Activated CD8-positive, alpha-beta memory T cell treated with anti-CD3 and anti-CD28 coated beads, Interleukin-2, amount 50 U/mL, for 1 hour (primary cell): Measurements from ENCODE around the gene PNPLA2.

Experiments
- DNase-seq: peaks from one replicate; pipeline ENCODE4 v3.0.0-alpha.2; 2020; ENCODE audit errors: extremely low read depth

PNPLA2 gene

DNA sequence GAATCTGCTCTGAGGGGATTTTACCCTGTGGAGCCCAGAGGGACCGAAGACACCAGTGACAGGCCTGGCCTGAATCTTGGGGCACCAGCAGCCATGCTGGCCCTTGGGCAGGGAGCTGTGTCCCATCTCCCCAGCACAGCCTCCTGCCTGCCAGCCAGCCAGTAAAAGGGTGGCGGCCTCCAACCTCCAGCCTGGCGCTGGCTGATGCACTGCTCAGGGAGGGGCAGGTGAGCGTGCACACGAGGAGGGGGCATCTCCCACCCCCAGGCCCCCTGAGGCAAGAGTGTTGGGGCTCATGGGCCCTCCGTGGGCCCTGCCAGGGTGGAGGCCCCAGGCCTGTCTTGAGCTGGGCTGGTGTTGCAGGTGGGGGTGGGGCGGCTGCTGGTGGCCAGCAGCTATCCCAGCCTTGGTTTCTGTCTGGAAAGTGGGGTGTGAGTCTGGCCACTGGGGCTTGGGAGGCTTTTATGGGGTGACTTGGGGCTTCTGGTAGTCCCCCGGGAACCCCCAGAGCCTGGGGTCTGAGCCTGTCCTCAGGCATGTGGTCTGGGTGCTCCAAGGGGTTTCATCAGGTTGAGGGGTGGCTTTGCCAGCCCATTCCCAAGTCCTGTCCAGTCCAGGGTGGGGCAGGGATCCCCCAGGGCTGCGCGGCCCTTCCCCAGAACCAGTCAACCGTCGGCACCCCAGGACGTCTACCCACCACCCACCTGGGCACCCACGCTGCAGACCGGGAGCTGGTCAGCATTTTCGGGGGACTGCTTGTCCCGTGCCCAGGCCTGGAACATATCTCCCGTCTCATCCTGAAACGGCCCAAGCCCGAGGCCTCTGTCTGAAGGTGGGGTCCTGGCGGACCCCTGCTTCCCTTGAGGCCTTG lies 41.8 kb downstream of the PNPLA2 start:
- no peak for DNase-seq

DNA sequence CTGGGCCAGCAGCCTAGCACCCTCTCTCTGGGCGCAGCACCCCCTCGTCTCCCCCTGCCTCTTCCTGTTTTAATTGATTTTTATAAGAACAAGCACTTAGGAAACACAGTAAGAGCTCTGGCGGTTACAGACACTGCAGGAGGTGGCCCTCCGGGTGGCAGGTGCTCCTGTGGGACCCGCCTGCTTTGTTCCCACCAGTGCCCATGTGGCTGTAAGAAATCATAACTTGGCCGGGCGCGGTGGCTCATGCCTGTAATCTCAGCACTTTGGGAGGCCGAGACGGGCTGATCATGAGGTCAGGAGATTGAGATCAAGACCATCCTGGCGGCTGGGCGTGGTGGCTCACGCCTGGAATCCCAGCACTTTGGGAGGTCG lies 42.4 kb downstream of the PNPLA2 start:
- DNase-seq = no peak

DNA sequence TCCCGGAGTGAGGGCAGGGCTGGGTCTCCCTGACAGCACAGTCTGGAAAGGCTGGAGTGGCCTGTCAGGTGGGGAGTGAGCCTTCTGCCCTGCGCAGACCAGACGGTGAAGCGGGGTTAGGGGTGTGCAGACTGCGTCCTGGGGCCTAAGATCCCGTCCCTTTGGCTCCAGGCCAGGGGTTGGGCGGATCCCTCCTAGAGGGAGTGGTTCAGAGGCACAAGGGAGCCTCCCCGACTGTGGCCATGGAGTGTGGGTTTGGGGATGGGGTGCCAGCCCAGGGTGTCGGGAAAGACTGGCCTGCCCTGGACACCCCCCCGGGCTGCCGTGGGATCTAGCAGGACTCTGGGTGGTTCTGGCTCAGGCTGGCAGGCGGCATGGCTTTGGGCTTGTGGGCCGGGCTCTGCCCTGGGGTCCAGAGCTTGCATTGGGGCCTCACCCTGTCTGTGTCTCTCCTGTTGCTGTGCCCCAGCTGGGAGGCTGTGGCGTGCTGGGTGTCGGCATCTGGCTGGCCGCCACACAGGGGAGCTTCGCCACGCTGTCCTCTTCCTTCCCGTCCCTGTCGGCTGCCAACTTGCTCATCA lies 43.5 kb downstream of the PNPLA2 start:
- no peak for DNase-seq

DNA sequence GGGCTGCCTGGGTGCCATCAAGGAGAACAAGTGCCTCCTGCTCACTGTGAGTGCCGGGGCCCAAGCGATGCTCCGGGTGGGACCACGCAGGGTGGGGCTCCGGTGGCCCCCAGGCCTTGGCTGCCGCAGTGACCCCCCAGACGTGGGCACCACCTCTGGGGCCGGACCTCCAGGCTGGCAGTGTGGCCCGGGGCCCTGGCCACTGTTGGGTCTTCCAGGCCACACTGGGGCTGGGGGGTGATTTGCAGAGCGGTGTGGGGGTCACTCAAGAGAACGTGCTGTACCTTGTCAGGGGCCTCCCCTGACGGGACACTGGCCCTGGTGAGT lies 43.9 kb downstream of the PNPLA2 start:
- DNase-seq = no peak

DNA sequence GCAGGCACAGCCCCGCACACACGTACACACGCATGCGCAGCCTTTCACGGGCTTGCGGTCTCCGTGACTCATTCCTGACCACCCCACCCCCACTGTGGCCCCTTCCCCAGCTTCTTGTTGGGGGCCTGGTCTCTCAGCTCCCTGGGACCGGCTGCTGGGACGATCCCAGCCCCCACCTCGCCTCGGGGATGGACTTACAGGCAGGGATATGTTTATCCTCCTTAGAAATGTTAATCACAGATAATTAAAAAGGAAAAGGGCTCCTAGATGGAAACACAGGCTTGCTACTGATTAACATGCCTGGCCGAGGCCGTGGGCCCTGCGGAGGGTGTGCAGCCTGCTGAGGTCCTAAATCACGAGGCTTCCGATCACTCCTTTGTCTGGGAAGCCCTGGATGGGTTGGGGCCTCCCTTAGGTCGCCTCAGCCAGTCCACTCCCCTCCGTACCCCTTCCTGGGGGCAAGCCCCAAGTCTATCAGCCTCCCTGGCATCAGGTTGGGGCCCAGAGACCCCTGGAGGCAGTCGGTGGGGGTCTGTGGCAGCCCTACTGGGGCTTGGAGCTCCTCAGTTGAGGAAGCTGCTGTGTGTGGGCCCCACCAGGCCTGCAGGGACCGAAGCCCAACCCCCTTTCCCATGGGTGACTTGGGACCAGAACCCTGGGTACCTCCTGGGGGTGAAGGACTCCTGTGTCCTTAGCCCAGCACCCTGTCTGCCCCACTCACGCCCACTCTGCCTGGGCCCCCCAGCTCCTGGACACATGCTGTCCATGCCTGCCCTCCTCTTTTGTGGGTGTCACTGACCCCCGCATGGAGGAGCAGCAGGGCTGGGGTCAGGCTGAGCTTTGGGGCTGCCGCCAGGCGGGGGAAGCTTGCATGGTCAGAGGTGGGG lies 44.6 kb downstream of the PNPLA2 start:
- DNase-seq = no peak

DNA sequence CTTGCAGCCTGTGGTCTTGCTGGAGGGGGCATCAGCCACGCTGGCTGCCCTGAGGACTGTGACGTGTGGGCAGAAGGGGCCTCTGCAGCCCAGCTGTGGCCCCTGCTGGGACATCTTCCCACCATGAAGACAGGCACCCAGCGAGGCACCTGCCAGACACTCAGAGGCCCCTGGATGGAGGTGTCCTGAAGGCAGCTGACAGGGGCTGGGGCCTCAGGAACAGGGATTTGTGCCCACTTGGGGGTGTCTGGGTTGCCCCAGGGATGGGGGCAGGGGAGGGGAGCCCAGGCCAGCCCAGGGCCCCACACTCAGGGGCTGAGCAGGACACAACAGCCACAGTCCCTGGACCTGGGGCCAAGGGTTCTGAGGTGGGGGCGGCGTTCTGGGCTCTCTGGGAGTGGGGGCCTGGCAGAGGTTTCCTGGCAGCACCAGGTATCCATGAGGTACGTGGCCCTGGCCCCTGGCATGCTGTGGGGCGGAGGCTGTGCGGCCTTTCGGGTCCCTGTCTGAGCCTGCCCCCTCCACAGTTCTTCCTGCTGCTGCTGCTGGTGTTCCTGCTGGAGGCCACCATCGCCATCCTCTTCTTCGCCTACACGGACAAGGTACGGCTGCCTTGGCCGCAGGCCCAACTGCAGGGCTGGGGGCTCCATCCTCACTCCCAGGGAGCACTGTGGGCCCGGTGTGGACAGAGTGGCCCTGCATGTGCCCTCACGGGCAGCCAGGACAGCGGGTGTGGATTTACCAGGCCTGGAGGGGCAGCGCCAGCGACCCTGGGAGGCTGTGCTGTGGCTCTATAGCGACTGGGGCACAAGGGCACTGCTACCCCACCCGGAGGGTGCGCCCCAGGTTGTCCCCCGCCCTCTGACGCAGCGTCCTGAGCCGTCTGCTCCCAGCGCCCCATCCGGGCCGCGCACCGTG lies 45.5 kb downstream of the PNPLA2 start:
- no peak for DNase-seq

DNA sequence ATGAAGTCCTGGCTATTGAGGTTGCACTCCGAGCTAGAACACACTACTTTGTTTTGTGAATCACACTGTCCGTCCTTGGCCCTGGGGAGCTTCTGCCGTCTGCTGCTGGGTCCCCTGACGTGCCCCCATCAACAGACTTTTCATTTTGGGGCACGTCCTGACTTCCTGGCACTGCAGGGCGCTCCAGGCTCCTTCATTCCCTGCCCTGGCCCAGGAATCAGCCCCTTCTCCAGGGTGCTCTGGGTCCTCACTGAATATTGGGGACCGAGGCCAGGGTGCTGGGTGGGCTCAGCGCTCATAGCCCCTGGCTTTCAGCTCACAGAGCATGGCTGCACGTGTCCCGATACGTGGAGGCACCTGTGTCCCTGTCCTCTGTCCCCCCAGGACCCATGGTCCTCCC lies 46.2 kb downstream of the PNPLA2 start:
- DNase-seq = no peak

DNA sequence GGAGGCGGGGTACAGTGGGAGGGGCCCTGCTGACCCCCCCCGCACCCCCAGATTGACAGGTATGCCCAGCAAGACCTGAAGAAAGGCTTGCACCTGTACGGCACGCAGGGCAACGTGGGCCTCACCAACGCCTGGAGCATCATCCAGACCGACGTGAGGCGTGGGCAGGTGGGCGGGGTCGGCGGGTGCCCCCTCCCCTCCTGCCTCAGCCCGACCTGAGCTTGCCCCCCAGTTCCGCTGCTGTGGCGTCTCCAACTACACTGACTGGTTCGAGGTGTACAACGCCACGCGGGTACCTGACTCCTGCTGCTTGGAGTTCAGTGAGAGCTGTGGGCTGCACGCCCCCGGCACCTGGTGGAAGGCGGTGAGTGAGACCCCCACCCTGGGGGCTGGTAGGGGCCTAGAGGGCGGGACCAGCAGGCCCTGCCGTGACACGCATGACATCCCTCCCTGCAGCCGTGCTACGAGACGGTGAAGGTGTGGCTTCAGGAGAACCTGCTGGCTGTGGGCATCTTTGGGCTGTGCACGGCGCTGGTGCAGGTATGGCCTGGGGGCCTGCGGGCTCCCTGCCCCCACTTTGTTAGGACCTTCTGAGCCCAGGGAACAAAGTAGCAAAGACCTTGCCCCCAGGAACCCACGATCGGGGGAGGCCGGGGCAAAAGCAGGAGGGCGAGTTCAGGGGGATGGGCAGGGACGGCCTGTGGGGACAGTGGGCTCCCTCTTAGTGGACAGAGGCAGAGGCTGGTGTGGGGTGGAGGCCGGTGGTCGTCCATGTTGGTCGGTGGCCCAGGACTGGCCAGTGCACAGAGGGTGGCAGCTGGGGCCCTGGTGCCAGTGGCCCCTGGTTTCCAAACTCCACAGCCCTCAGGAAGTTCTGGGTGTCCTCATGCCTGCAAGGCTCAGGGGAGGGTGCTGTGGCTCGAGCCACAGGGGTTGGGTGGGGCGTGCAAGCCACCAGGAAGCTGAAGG lies 47.0 kb downstream of the PNPLA2 start:
- DNase-seq = no peak

DNA sequence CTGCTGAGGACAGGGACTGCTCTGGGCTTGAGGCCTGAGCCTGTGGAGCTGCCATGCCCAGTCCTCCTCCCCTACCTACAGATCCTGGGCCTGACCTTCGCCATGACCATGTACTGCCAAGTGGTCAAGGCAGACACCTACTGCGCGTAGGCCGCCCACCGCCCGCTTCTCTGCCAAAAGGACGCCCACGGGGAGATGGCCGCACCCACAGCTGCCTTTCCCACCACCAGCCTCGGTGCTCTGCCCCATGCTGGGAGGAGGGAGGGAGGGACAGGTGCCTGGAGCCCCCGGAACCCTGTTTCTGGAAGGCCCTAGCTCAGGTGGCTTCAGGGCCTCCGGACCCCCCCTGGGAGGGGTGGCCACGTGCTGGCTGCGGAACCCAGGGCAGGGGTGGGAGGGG lies 47.8 kb downstream of the PNPLA2 start:
- no peak for DNase-seq

DNA sequence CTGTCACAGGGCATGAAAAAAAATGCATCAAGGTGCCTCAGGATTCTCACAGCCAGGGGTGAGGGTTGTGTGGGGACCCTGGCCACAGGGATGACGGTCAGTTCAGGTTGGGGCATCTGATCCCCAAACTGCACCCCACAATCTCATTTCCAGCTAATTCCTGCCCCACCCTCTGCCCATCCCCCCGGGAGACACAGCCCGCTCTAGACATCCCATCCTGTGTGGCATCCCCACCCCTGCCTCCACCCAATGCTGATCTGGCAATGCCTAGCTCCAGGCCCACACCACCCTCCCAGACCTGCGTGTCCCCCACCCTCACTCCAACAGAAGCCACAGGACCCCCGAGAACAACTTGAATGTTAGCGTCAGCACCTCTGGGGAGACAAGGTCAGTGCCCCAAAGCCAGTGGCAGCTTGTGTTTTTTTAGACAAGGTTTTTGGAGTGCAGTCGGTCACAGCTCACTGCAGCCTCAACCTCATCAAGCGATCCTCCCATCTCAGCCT lies 49.2 kb downstream of the PNPLA2 start:
- no peak for DNase-seq

DNA sequence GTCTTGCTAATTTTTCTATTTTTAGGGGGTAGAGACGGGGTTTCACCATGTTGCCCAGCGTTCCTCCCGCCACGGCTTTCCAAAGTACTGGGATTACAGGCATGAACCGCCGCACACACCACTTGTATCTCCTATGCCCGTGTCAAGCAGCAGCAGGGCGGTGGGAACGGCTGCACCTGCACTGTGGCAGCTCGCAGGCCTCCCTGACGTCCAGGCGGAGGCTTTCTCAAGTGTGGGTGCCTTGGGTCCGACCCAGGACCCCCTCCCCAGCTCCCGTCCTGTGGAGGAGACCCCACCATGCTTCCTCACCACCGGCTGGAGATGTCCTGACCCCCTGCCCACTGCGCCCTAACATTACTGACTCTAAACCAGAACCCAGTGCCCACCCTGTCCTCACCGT lies 49.7 kb downstream of the PNPLA2 start:
- DNase-seq = no peak

DNA sequence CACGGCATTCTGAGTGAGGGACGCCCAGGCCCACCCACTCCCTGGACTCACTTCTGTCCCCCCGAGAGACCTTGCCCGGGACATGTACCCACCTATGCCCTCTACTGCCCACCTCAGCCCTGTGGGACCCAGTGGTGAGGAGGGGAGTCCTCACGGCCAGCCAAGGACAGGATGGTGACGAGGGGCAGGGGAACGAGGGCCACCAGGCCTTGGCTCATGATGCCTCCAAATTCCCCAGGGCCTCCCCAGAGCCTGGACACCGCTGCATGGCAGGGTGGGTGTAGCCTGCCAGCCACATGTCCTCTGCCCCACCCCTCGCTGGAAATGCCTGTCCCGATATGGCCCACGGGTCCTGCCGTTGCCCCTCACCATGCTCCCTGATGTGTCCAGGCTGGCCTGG lies 50.1 kb downstream of the PNPLA2 start:
- no peak for DNase-seq

DNA sequence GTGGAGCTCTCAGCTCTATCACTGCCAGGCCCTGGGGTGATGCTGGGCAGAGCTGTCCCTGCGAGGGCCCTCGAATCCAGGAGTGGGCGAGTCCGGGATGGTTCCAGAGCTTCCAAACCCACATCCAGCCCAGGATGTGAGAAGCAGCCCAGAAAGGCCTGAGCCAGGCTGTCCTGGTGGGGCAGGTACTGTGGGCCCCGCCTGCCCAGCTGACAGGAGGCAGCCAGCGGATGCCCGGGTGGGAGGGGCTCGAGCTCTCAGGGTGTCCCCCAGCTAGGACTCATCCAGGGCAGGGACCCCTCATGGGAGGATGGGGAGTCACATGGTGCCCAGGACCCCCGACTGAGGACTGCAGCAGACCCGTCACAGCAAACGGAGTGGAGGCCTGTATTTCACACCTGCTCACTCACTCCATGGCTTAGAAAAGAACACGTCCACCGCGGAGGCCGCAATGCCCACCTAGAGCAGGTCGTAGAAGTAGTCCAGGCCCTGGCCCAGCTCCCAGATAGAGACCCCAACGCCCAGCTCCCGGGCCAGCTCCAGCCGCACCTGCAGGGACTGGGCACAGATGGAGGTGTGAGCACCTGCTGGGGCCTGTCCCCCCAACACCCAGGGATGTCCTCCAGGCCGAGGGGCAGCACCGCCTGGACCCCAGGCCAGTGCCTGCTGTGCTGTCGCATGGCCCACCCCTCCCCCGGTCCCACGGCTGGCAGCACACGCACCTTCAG lies 50.8 kb downstream of the PNPLA2 start:
- DNase-seq = no peak

DNA sequence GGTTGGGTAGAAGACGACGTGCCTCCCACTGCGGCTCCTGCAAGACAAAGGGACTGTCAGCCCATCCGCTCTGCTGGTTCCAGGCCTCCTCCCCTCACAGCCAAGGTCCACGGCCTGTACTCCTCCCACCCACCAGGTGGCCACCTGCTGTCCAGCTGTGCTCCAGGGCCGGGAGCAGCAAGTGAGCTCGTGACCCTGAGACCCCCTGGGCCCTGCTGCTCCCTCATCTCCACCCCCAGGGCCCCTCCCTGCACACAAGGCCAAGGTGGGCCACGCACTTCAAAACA lies 51.4 kb downstream of the PNPLA2 start:
- no peak for DNase-seq

DNA sequence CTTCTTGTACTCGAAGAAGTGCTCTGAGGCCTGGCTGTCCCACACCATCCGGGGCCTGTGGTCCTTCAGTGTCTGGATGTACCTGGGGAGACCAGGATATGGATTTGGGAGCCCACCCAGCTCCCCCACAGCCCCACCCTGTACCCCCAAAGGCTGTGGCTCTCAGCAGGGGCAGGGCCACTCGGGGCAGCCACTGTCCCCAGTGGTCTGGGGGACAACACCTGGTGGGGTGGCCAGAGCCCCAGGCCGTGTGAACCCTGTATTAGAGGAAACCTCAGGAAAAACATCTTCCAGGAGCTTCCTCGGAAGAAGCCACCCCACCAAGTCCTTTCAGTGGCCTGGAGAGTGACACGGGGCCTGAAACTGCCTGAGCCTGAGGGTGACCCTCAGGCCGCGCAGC lies 51.7 kb downstream of the PNPLA2 start:
- DNase-seq = no peak

DNA sequence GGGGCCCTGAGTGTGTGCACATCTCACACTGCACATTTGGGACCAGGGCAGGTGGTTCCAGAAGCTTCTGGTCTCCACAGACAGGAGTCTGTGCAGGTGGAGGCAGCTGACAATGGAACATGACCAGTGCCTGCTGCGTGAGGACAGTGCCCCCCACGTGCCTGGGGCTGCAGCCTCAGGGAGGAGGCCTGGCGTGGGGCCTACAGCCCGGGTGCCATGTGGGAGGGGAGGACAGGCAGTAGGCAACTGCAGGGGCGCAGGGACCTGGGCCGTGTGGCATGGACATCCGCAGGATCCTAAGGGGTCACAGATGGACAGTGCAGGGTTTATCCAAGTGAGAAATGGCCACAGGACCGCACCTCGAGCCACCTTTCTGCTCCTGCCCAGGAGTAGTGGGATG lies 52.8 kb downstream of the PNPLA2 start:
- no peak for DNase-seq

DNA sequence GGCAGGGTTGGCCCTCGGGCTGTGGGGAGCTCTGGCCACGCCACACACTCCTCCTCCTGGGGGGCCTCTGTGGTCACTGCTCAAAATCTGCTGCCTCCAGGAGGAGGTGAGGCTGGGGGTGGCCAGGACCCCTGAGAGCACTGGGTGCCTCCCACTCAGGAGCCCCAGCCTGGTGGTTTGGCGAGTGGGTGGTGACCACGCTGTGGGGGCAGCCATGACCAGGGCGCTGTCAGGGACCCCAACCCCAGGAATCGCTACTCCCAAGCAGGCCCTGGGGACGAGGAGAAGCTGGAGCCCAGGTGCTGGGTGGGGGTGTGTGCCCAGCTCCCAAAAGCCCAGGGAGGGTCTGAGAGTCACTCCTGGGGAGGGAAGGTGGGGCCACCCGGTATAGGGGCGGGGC lies 54.1 kb downstream of the PNPLA2 start:
- DNase-seq = no peak

DNA sequence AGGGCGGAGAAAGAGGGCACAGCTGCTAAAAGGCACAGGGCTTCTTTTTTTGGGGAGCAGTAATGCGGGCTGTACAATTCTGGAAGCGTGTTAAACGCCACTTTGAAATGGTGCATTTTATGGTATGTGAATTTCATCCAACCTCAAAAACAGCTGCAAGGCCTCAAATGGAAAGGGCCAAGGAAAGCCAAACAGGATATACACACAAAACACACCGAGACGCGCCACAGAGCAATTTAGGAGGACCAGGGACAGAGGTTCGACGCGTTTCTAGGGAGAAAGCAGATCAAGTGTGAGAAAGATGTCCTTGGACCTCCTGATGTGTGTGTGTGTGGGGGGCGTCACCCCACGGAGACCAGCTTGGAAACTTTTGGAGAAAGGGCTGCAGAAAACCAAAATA lies 55.0 kb downstream of the PNPLA2 start:
- DNase-seq = no peak
